ENCODE data around the gene PYHIN1. TPM values are rescaled to one million over a fixed set of nuclear protein-coding genes. Genes with fewer than 3 reads are reported as not detected.

The PYHIN1 gene
- total and polyA plus RNA-seq, 2 of the 8 experiments (the other 6 are each of a cell fraction or from before 2014, with no cell fraction given), result not detected

DNA sequence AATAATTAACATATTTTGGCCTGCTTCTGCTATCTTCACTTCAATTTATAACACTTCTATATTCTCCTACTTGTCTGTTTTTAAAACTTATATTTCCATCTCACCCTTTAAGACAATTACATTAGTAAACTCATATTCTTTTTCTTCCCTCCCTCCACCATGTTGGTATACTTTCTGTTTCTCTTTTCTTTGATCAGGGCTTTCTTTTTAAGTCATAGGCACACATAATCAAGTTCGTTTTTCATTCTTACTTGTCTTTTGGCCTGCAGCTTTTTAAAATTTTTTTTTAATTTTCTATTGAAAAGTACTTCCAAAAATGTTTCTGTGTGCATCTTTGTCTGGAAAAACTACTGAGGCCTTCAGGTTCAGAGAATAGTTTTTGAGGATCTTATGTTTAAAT, 2.3 kb downstream of the PYHIN1 start (continued):
- TF ChIP-seq, protein P1, sequence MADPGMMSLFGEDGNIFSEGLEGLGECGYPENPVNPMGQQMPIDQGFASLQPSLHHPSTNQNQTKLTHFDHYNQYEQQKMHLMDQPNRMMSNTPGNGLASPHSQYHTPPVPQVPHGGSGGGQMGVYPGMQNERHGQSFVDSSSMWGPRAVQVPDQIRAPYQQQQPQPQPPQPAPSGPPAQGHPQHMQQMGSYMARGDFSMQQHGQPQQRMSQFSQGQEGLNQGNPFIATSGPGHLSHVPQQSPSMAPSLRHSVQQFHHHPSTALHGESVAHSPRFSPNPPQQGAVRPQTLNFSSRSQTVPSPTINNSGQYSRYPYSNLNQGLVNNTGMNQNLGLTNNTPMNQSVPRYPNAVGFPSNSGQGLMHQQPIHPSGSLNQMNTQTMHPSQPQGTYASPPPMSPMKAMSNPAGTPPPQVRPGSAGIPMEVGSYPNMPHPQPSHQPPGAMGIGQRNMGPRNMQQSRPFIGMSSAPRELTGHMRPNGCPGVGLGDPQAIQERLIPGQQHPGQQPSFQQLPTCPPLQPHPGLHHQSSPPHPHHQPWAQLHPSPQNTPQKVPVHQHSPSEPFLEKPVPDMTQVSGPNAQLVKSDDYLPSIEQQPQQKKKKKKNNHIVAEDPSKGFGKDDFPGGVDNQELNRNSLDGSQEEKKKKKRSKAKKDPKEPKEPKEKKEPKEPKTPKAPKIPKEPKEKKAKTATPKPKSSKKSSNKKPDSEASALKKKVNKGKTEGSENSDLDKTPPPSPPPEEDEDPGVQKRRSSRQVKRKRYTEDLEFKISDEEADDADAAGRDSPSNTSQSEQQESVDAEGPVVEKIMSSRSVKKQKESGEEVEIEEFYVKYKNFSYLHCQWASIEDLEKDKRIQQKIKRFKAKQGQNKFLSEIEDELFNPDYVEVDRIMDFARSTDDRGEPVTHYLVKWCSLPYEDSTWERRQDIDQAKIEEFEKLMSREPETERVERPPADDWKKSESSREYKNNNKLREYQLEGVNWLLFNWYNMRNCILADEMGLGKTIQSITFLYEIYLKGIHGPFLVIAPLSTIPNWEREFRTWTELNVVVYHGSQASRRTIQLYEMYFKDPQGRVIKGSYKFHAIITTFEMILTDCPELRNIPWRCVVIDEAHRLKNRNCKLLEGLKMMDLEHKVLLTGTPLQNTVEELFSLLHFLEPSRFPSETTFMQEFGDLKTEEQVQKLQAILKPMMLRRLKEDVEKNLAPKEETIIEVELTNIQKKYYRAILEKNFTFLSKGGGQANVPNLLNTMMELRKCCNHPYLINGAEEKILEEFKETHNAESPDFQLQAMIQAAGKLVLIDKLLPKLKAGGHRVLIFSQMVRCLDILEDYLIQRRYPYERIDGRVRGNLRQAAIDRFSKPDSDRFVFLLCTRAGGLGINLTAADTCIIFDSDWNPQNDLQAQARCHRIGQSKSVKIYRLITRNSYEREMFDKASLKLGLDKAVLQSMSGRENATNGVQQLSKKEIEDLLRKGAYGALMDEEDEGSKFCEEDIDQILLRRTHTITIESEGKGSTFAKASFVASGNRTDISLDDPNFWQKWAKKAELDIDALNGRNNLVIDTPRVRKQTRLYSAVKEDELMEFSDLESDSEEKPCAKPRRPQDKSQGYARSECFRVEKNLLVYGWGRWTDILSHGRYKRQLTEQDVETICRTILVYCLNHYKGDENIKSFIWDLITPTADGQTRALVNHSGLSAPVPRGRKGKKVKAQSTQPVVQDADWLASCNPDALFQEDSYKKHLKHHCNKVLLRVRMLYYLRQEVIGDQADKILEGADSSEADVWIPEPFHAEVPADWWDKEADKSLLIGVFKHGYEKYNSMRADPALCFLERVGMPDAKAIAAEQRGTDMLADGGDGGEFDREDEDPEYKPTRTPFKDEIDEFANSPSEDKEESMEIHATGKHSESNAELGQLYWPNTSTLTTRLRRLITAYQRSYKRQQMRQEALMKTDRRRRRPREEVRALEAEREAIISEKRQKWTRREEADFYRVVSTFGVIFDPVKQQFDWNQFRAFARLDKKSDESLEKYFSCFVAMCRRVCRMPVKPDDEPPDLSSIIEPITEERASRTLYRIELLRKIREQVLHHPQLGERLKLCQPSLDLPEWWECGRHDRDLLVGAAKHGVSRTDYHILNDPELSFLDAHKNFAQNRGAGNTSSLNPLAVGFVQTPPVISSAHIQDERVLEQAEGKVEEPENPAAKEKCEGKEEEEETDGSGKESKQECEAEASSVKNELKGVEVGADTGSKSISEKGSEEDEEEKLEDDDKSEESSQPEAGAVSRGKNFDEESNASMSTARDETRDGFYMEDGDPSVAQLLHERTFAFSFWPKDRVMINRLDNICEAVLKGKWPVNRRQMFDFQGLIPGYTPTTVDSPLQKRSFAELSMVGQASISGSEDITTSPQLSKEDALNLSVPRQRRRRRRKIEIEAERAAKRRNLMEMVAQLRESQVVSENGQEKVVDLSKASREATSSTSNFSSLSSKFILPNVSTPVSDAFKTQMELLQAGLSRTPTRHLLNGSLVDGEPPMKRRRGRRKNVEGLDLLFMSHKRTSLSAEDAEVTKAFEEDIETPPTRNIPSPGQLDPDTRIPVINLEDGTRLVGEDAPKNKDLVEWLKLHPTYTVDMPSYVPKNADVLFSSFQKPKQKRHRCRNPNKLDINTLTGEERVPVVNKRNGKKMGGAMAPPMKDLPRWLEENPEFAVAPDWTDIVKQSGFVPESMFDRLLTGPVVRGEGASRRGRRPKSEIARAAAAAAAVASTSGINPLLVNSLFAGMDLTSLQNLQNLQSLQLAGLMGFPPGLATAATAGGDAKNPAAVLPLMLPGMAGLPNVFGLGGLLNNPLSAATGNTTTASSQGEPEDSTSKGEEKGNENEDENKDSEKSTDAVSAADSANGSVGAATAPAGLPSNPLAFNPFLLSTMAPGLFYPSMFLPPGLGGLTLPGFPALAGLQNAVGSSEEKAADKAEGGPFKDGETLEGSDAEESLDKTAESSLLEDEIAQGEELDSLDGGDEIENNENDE (IDR thresholded peaks at IDR 0.05; ENCODE audit: insufficient replicate concordance, low read length), result no peak
- TF ChIP-seq SIRT6 (IDR thresholded peaks at IDR 0.05; ENCODE audit: low read length) (no peak), RNF2 (IDR thresholded peaks at IDR 0.05; ENCODE audit: borderline replicate concordance, low read depth, low read length, missing control alignments, poor library complexity, severe bottlenecking) (no peak), TAF7 (optimal IDR thresholded peaks at IDR 0.05; ENCODE audit: borderline replicate concordance, low read depth, low read length) (no peak), SAP30 (IDR thresholded peaks at IDR 0.05; ENCODE audit: insufficient read depth, insufficient replicate concordance, low read length) (no peak), CREB1 (IDR thresholded peaks at IDR 0.05) (no peak), SRF (IDR thresholded peaks at IDR 0.05; ENCODE audit: low read depth, low read length) (no peak), EGR1 (IDR thresholded peaks at IDR 0.05; ENCODE audit: borderline replicate concordance, low read depth, low read length) (no peak), TEAD4 (IDR thresholded peaks at IDR 0.05; ENCODE audit: low read depth, low read length) (no peak), BACH1 (IDR thresholded peaks at IDR 0.05; ENCODE audit: low read length) (no peak), EP300 (IDR thresholded peaks at IDR 0.05; ENCODE audit: borderline replicate concordance in 1 of 2, low read depth in 2 of 2, low read length in 2 of 2) (no peak), YY1 (IDR thresholded peaks at IDR 0.05; ENCODE audit: low read depth, low read length) (no peak)

All from H1 (cell line).